ENCODE measurements around the gene TMEM43. TPM values are rescaled to one million over a fixed set of nuclear protein-coding genes. Genes with fewer than 3 reads are reported as not detected.

Gene TMEM43
- total RNA-seq, 1 donor from 2014 or later = 79.5 TPM

DNA sequence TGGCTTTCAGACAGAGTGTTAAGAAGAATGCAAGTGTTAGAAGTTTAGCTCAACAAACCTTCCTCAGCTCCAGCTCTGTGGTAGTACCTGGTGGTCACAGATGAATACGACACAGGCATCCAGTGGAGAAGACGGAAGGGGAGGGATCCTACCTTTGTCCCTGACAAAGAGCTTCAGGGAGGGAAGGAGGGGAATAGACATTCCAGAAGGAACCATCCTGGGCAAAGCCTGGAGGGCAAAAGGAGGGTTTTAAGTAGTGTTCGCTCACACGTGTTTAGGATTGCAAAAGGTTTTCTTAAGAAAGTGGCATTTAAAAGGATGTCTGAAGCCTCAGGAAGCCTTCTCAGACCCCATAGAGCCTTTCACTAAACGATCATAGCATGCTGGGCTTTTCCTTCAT, 3.0 kb upstream of the TMEM43 start:
- Histone ChIP-seq H3K4me3 (ENCODE audit: low read depth, low read length) (no peak overlapping the region), H3K36me3 (ENCODE audit: control insufficient read depth, insufficient read depth, low read length) (no peaks in the 10 kb centered on the region), H3K27me3 (ENCODE audit: control insufficient read depth, insufficient read depth, low read length) (no peaks in the 10 kb centered on the region)
- TF ChIP-seq, protein P1, sequence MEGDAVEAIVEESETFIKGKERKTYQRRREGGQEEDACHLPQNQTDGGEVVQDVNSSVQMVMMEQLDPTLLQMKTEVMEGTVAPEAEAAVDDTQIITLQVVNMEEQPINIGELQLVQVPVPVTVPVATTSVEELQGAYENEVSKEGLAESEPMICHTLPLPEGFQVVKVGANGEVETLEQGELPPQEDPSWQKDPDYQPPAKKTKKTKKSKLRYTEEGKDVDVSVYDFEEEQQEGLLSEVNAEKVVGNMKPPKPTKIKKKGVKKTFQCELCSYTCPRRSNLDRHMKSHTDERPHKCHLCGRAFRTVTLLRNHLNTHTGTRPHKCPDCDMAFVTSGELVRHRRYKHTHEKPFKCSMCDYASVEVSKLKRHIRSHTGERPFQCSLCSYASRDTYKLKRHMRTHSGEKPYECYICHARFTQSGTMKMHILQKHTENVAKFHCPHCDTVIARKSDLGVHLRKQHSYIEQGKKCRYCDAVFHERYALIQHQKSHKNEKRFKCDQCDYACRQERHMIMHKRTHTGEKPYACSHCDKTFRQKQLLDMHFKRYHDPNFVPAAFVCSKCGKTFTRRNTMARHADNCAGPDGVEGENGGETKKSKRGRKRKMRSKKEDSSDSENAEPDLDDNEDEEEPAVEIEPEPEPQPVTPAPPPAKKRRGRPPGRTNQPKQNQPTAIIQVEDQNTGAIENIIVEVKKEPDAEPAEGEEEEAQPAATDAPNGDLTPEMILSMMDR (IDR thresholded peaks at IDR 0.05; ENCODE audit: insufficient read depth, low read length, poor library complexity, severe bottlenecking) = no peak
- no peak for DNase-seq (ENCODE audit: low read depth)

DNA sequence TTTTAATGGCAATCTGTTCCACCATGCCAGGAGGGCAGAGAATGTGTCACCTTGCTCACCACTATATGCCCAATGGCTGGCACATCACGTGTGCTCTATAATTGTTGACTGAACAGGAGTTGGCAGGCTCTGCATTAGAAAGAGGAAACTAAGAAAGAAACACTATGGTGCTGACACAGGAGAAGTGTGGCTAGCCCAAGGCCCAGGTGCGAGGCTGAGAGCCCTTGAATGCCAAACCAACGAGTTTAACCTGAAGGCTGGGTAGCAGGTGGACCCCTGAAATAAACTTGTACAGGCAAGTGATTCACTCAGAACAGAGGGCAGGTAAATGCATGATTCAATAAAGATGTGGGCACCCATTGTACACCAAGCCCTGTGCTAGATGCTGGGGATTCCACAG, 2.6 kb upstream of the TMEM43 start:
- Histone ChIP-seq H3K4me3 (ENCODE audit: low read depth, low read length) (no peak overlapping the region), H3K36me3 (ENCODE audit: control insufficient read depth, insufficient read depth, low read length) (no peaks in the 10 kb centered on the region), H3K27me3 (ENCODE audit: control insufficient read depth, insufficient read depth, low read length) (no peaks in the 10 kb centered on the region)
- TF ChIP-seq, protein P1 (IDR thresholded peaks at IDR 0.05; ENCODE audit: insufficient read depth, low read length, poor library complexity, severe bottlenecking) = no peak
- no peak for DNase-seq (ENCODE audit: low read depth)

DNA sequence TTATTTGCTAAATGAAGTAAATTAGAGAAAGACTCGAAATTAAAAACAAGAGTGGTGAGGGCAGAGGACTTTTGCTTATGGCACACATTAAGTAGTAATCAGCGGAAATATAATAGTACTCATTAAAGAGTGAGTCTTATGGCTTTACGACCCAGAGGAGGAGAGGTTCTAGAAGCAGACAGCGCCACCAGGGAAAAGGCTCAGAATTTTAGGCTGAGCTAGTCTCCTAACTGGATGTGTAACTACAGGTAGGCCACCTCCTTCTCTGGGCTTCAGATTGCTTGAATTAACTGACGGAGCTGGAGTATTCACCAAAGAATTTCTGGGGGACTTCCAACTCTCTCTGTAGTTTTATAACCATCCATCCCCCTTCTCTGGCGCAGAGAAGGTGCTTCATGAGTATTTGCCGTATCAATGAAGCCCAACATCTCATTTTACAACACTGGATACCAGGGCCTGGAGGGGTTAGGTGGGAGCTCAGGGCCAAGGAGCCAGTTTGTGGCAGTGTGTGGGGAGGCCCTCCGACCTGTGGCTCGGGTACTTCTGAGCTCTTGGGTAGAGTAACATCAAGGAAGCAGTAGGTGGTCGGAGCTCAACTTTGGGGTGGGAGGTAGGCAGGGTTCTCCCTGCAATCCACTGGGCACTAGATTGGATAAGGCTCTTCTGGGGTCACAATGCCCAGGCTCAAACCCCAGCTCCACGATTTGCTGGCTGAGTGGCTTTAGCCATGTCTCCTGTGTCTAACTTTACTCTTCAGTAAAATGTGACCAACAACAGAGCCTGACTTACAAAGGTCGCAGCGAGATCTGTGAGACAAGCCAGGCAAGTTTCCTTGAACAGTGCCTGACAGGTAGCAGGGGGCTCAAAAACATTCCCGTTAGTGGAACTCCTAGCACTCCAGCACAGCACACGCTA, 1.3 kb upstream of the TMEM43 start:
- Histone ChIP-seq H3K36me3 (ENCODE audit: control insufficient read depth, insufficient read depth, low read length) (no peaks in the 10 kb centered on the region), H3K4me3 (ENCODE audit: low read depth, low read length) (peak overlapping the region; percentile 68), H3K27me3 (ENCODE audit: control insufficient read depth, insufficient read depth, low read length) (no peaks in the 10 kb centered on the region)
- TF ChIP-seq, protein P1 (IDR thresholded peaks at IDR 0.05; ENCODE audit: insufficient read depth, low read length, poor library complexity, severe bottlenecking) = no peak
- no peak for DNase-seq (ENCODE audit: low read depth)

DNA sequence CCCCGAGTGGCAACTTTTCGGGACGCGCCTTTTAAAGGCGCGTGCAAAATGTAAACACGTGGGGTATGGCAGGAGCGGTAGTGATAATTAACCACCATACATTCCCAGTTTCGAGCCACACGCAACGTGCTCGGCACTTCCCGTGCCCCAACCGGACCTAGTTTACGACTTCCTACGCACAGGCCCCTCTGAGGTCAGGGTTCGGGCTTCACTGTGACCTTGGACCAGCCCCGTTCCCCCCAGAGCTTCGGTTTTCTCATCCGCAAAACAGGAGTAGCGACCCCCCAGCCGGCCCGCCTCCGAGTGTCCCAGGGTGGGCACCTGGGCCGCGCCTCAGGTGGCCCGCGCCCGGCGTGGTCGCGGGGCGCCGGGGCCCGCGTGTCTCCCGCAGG, 633 bp upstream of the TMEM43 start:
- H3K36me3 ChIP-seq (ENCODE audit: control insufficient read depth, insufficient read depth, low read length) = no peaks in the 10 kb centered on the region
- H3K27me3 ChIP-seq (ENCODE audit: control insufficient read depth, insufficient read depth, low read length) = no peaks in the 10 kb centered on the region
- peak overlapping the region; percentile 68 for H3K4me3 ChIP-seq (ENCODE audit: low read depth, low read length)
- TF ChIP-seq, protein P1 (IDR thresholded peaks at IDR 0.05; ENCODE audit: insufficient read depth, low read length, poor library complexity, severe bottlenecking) = no peak
- no peak for DNase-seq (ENCODE audit: low read depth)

DNA sequence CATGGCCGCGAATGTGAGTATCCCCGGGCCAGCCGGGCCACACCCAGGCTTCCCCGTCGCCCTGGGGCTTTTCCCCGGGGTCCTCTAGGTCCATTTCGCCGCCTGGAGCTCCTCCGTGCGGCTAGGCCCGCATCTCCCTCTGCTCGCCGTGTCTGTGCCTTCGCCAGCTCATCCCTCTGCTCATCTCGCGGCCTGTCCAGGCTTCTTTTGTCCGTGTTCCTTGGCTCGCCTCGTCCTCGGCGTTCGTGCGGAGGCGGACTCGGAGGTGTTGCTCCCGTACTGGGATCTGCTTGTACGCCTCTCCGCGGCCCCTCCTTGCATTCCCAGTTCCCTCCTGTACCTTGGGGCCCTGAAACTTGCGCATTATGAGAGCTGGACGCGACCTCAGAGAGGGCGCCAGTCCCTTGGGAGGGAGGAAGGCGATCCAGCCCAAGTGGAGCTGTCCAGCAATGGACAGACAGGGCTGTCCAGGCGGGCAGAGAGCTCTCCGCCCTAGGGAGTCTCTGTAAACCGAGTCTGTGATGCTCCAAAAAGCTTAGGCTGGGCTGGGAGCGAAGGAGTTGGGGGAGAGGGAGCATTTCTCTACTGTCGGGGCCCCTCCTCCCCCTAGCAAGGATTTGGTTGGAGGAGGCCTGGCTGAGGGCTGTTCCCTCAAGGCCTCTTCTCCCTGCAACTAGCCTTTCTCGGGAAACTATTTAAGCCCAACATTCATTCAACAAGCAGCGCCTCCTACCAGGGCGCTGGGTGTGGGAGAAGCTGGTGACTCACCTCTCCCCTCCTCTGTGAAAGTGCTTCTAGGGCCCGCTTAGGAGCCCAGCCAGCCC, 553 bp downstream of the TMEM43 start:
- H3K36me3 ChIP-seq (ENCODE audit: control insufficient read depth, insufficient read depth, low read length) = peaks cover 2% of the 10 kb centered on the region
- no peaks in the 10 kb centered on the region for H3K27me3 ChIP-seq (ENCODE audit: control insufficient read depth, insufficient read depth, low read length)
- peak overlapping the region; percentile 68 for H3K4me3 ChIP-seq (ENCODE audit: low read depth, low read length)
- TF ChIP-seq, protein P1 (IDR thresholded peaks at IDR 0.05; ENCODE audit: insufficient read depth, low read length, poor library complexity, severe bottlenecking) = peak; percentile 21
- DNase-seq (ENCODE audit: low read depth) = peak; percentile 68

Measured in kidney epithelial cell (primary cell).